ENCODE measurements around the gene SAV1. TPM values are rescaled to one million over a fixed set of nuclear protein-coding genes. Genes with fewer than 3 reads are reported as not detected.
"Not testable (repeated sequence)": the region's sequence is repeated elsewhere in the genome, so short reads cannot be mapped to it uniquely, and the experiment has no call there.

Gene SAV1
- total and polyA plus RNA-seq, 5 experiments from 2014 or later = 5.7 to 11.0 (median 7.2) TPM

- ATAC-seq = no peak
- peaks cover 0 to 14% (median 8%) of the 10 kb centered on the region in 3 donors for H3K36me3 Mint-ChIP-seq
- no peaks in the 10 kb centered on the region for H3K27me3 Mint-ChIP-seq
- no peak overlapping the region for H3K27ac Mint-ChIP-seq
- no peak overlapping the region for H3K4me3 Mint-ChIP-seq
- no peaks in the 10 kb centered on the region for H3K9me3 Mint-ChIP-seq
- peaks cover 0 to 8% (median 2%) of the 10 kb centered on the region in 4 donors for H3K4me1 Mint-ChIP-seq
- no peak for DNase-seq
- POLR2A ChIA-PET = no interaction called here
Observed at GRCh38 chr14:50657753-50658152, 10.4 kb downstream of the SAV1 start.

GRCh38 chr14:50656776-50657175, 11.3 kb downstream of the SAV1 start:
- Mint-ChIP-seq H3K9me3 (no peaks in the 10 kb centered on the region), H3K27me3 (no peaks in the 10 kb centered on the region), H3K4me3 (no peak overlapping the region), H3K27ac (no peak overlapping the region), H3K4me1 (peaks cover 0 to 6% (median 2%) of the 10 kb centered on the region in 4 donors), H3K36me3 (peaks cover 0 to 14% (median 8%) of the 10 kb centered on the region in 3 donors)
- no peak for ATAC-seq
- no peak for DNase-seq
- POLR2A ChIA-PET = interaction anchor here (0.7 kb wide), 1 partner anchor 14 kb away, joined by 3 read pairs; no protein-coding TSS in a partner anchor

DNA sequence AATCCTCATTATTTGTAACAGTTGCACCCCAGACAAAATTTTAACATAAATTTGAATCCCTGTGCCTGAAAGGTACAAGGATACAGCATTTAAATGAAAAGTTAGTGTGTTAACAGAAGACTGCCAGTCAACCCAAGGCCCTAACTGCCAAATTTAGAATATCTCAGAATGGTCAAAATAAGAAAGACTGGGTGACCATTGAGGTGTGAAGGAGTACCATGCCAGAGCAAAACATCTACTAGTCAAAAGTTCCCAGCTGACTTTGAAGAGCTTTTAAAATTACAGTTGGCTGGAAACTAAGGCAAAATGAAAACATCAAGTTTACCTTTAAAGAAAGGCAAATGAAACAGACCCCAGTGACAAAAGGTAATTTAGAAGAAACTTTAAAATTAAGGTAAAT, 18.4 kb downstream of the SAV1 start:
- no peaks in the 10 kb centered on the region for H3K36me3 Mint-ChIP-seq
- peaks cover 0 to 28% (median 3%) of the 10 kb centered on the region in 4 donors for H3K4me1 Mint-ChIP-seq
- POLR2A ChIA-PET = interaction anchor here (0.5 kb wide), 1 partner anchor 1080 kb away, joined by 3 read pairs; no protein-coding TSS in a partner anchor
- no peak for ATAC-seq
- H3K9me3 Mint-ChIP-seq = no peaks in the 10 kb centered on the region
- no peaks in the 10 kb centered on the region for H3K27me3 Mint-ChIP-seq
- no peak for DNase-seq
- H3K4me3 Mint-ChIP-seq = no peak overlapping the region
- no peak overlapping the region for H3K27ac Mint-ChIP-seq

- POLR2A ChIA-PET = no interaction called here
Observed at GRCh38 chr14:50647753-50648152, 20.4 kb downstream of the SAV1 start.

GRCh38 chr14:50647282-50647681, 20.8 kb downstream of the SAV1 start:
- no peaks in the 10 kb centered on the region for H3K27me3 Mint-ChIP-seq
- peaks cover 0 to 28% (median 0%) of the 10 kb centered on the region in 4 donors for H3K4me1 Mint-ChIP-seq
- POLR2A ChIA-PET = interaction anchor here (0.7 kb wide), 1 partner anchor 634 kb away, joined by 4 read pairs; no protein-coding TSS in a partner anchor
- peak overlapping the region in 1 of 10 donors; percentile 63 for H3K27ac Mint-ChIP-seq
- no peaks in the 10 kb centered on the region for H3K9me3 Mint-ChIP-seq
- ATAC-seq (no peak), DNase-seq (no peak)
- H3K36me3 Mint-ChIP-seq = peaks cover 0 to 10% (median 4%) of the 10 kb centered on the region in 3 donors
- H3K4me3 Mint-ChIP-seq = peak overlapping the region in 1 of 10 donors; percentile 45

More at GRCh38 chr14:50647753-50648152, 20.4 kb downstream of the SAV1 start:
- peaks cover 0 to 28% (median 0%) of the 10 kb centered on the region in 4 donors for H3K4me1 Mint-ChIP-seq
- no peak overlapping the region for H3K4me3 Mint-ChIP-seq
- DNase-seq (no peak), ATAC-seq (no peak)
- no peaks in the 10 kb centered on the region for H3K27me3 Mint-ChIP-seq
- H3K36me3 Mint-ChIP-seq = peaks cover 0 to 8% (median 2%) of the 10 kb centered on the region in 3 donors
- peak overlapping the region in 1 of 10 donors; percentile 63 for H3K27ac Mint-ChIP-seq
- no peaks in the 10 kb centered on the region for H3K9me3 Mint-ChIP-seq

GRCh38 chr14:50635141-50635540, 33.0 kb downstream of the SAV1 start:
- Mint-ChIP-seq H3K4me3 (no peak overlapping the region), H3K27ac (no peak overlapping the region), H3K4me1 (no peaks in the 10 kb centered on the region), H3K9me3 (no peaks in the 10 kb centered on the region), H3K36me3 (peaks cover 0 to 19% (median 6%) of the 10 kb centered on the region in 3 donors), H3K27me3 (no peaks in the 10 kb centered on the region)
- POLR2A ChIA-PET = no interaction called here
- ATAC-seq (no peak), DNase-seq (no peak)

GRCh38 chr14:50633954-50634353, 34.2 kb downstream of the SAV1 start:
- POLR2A ChIA-PET = no interaction called here
- Mint-ChIP-seq H3K27me3 (no peaks in the 10 kb centered on the region), H3K4me1 (no peaks in the 10 kb centered on the region), H3K36me3 (peaks cover 0 to 15% (median 3%) of the 10 kb centered on the region in 3 donors), H3K27ac (no peak overlapping the region), H3K9me3 (no peaks in the 10 kb centered on the region), H3K4me3 (no peak overlapping the region)
- no peak for ATAC-seq
- no peak for DNase-seq

GRCh38 chr14:50631408-50631821, 36.7 kb downstream of the SAV1 start:
- no peak overlapping the region for H3K27ac Mint-ChIP-seq
- ATAC-seq (no peak), DNase-seq (no peak)
- H3K4me1 Mint-ChIP-seq = no peaks in the 10 kb centered on the region
- no peak overlapping the region for H3K4me3 Mint-ChIP-seq
- no peaks in the 10 kb centered on the region for H3K9me3 Mint-ChIP-seq
- H3K36me3 Mint-ChIP-seq = peaks cover 0 to 15% (median 10%) of the 10 kb centered on the region in 3 donors
- H3K27me3 Mint-ChIP-seq = no peaks in the 10 kb centered on the region
- POLR2A ChIA-PET = no interaction called here

DNA sequence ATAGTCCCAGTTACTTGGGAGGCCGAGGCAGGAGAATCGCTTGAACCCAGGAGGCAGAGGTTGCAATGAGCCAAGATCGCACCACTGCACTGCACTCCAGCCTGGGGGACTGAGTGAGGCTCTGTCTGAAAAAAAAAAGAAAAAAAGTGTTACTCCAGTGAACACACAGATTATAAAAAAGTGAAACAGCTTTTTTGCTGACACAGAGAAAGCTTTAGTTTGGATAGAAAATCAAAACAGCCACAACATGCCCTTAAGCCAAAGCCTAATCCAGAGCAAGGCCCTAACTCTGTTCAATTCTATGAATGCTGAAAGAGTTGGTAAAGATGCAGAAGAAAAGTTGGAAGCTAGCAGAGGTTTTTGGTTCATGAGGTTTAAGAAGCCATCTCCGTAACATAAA, 43.2 kb downstream of the SAV1 start:
- H3K4me1 Mint-ChIP-seq, H3K9me3 Mint-ChIP-seq, POLR2A ChIA-PET, H3K36me3 Mint-ChIP-seq, ATAC-seq, H3K4me3 Mint-ChIP-seq, H3K27me3 Mint-ChIP-seq, DNase-seq, H3K27ac Mint-ChIP-seq: not testable (repeated sequence)

DNA sequence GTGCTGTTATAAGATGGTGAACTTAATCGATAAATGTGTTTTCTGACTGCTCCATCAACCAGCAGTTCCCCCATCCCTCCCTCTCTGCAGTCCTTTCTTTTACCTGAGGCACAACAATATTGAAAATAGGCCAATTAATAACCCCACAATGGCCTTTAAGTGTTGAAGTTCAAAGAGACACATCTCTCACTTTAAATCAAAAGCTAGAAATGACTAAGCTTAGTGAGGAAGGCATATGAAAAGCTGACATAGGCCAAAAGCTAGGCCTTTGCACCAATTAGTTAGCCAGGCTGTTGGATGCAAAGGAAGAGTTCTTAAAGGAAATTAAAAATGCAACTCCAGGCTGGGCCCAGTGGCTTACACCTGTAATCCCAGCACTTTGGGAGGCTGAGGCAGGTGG, 43.7 kb downstream of the SAV1 start:
- peaks cover 0 to 7% (median 3%) of the 10 kb centered on the region in 3 donors for H3K36me3 Mint-ChIP-seq
- ATAC-seq (no peak), DNase-seq (no peak)
- POLR2A ChIA-PET = no interaction called here
- no peaks in the 10 kb centered on the region for H3K9me3 Mint-ChIP-seq
- H3K4me3 Mint-ChIP-seq = no peak overlapping the region
- no peaks in the 10 kb centered on the region for H3K27me3 Mint-ChIP-seq
- H3K27ac Mint-ChIP-seq = no peak overlapping the region
- H3K4me1 Mint-ChIP-seq = no peaks in the 10 kb centered on the region

DNA sequence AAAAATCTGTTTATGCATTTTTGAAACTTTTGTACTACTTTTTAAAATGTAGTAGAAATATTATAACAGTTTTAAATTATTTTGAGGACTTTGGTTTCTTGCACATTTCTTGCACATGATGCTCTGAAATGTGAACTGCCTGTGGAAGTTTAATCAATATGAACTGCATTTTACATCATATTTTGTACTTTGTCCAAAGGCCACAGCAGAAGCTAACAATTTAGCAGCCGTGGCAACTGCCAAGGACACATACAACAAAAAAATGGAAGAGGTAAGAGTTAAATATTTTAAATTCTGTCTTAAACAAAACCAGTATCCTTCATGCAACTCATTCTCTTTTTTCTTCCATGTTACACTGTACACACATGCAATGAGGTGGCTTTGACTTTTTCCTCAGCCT, 45.1 kb downstream of the SAV1 start:
- no peak for DNase-seq
- no peak overlapping the region for H3K4me3 Mint-ChIP-seq
- H3K27me3 Mint-ChIP-seq = no peaks in the 10 kb centered on the region
- ATAC-seq = no peak
- H3K9me3 Mint-ChIP-seq = no peaks in the 10 kb centered on the region
- POLR2A ChIA-PET = no interaction called here
- H3K27ac Mint-ChIP-seq = no peak overlapping the region
- H3K36me3 Mint-ChIP-seq = peaks cover 0 to 3% (median 3%) of the 10 kb centered on the region in 3 donors
- H3K4me1 Mint-ChIP-seq = no peaks in the 10 kb centered on the region

DNA sequence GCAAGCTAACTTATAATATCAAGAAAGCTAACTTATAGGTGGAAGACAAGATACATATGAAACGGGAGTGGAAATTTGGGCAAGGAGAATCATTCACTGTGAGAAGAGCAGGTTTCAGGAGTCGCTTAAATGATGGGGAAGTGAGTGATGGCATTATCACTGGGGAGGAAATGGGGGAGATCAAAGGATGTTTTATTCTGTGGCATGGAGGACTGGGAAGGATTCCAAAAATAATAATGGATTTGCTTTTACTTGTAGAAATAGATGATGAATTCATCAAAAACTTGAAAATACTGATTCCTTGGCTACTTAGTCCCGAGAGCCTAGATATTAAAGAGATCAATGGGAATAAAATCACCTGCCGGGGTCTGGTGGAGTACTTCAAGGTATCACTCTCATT, 47.8 kb downstream of the SAV1 start:
- H3K4me1 Mint-ChIP-seq = no peaks in the 10 kb centered on the region
- H3K9me3 Mint-ChIP-seq = peaks cover 0 to 2% (median 0%) of the 10 kb centered on the region in 9 donors
- H3K36me3 Mint-ChIP-seq = peaks cover 4 to 11% (median 6%) of the 10 kb centered on the region in 3 donors
- H3K4me3 Mint-ChIP-seq = no peak overlapping the region
- peak overlapping the region in 1 of 10 donors; percentile 17 for H3K27ac Mint-ChIP-seq
- ATAC-seq (no peak), DNase-seq (no peak)
- no peaks in the 10 kb centered on the region for H3K27me3 Mint-ChIP-seq
- POLR2A ChIA-PET = no interaction called here

GRCh38 chr14:50619569-50620141, 48.5 kb downstream of the SAV1 start:
- ATAC-seq (no peak), DNase-seq (peak in 2 of 10 donors; percentile 1 to 3)
- POLR2A ChIA-PET = no interaction called here
- peaks cover 4 to 11% (median 6%) of the 10 kb centered on the region in 3 donors for H3K36me3 Mint-ChIP-seq
- H3K4me1 Mint-ChIP-seq = no peaks in the 10 kb centered on the region
- H3K27ac Mint-ChIP-seq = peak overlapping the region in 1 of 10 donors; percentile 17
- H3K9me3 Mint-ChIP-seq = peaks cover 0 to 2% (median 0%) of the 10 kb centered on the region in 9 donors
- no peaks in the 10 kb centered on the region for H3K27me3 Mint-ChIP-seq
- no peak overlapping the region for H3K4me3 Mint-ChIP-seq

DNA sequence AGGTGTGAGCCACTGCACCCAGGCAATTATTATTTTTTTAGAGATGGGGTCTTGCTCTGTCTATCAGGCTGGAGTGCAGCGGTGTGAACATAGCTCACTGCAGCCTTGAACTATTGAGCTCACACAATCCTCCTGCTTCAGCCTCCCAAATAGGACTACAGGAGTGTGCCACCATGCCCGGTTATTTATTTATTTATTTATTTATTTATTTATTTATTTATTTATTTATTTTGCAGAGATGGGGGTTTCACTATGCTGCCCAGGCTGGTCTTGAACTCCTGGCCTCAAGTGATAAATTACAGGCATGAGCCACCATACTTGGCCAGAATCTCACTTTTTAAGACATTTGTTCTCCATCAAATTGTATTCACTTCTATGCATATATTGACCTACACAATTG, 51.8 kb downstream of the SAV1 start:
- no peak overlapping the region for H3K4me3 Mint-ChIP-seq
- no peak overlapping the region for H3K27ac Mint-ChIP-seq
- DNase-seq (no peak), ATAC-seq (no peak)
- H3K36me3 Mint-ChIP-seq = peaks cover 3 to 11% (median 4%) of the 10 kb centered on the region in 3 donors
- POLR2A ChIA-PET = no interaction called here
- H3K27me3 Mint-ChIP-seq = no peaks in the 10 kb centered on the region
- no peaks in the 10 kb centered on the region for H3K4me1 Mint-ChIP-seq
- H3K9me3 Mint-ChIP-seq = peaks cover 0 to 2% (median 0%) of the 10 kb centered on the region in 9 donors

All from naive thymus-derived CD8-positive, alpha-beta T cell (primary cell).